Activated naive CD8-positive, alpha-beta T cell (primary cell): ENCODE data around the gene PPP2R3C.
A peak's percentile ranks its signal among the peaks of the same experiment; 100 is the strongest.
"Not testable (repeated sequence)": the region's sequence is repeated elsewhere in the genome, so short reads cannot be mapped to it uniquely, and the experiment has no call there.

Experiments
- H3K27ac Mint-ChIP-seq: one replicate; pipeline ENCODE4 v1.8.0; 2021; ENCODE audit warnings: mixed read lengths
- H3K27me3 Mint-ChIP-seq: one replicate; pipeline ENCODE4 v1.8.0; 2021; ENCODE audit warnings: mixed read lengths
- H3K36me3 Mint-ChIP-seq: one replicate; pipeline ENCODE4 v1.8.0; 2021; ENCODE audit warnings: mixed read lengths
- H3K4me1 Mint-ChIP-seq: one replicate; pipeline ENCODE4 v1.8.0; 2021; ENCODE audit warnings: low read depth, mixed read lengths
- H3K4me3 Mint-ChIP-seq: one replicate; pipeline ENCODE4 v1.8.0; 2021; ENCODE audit warnings: mild to moderate bottlenecking, mixed read lengths
- H3K9me3 Mint-ChIP-seq: one replicate; pipeline ENCODE4 v1.8.0; 2021; ENCODE audit warnings: low read depth, mixed read lengths

The PPP2R3C gene

DNA sequence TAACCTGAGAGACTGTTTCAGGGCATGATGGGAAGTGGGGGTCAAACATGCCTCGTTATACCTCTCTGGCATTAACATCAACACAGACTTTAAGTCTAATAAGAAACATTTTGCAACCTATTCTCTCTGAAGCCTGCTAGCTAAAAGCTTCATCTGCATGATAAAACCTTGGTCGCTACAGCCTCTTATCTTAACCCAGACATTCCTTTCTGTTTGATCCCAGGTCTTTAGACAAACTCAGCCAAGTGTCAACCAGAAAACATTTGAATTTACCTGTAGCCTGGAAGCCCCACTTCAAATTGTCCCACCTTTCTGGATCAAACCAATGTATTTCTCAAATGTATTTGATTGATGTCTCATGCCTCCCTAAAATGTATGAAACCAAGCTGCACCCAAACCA is 9.1 kb downstream of the PPP2R3C start:
- Mint-ChIP-seq H3K9me3 (no peaks in the 10 kb centered on the region), H3K4me3 (no peak overlapping the region), H3K27me3 (no peaks in the 10 kb centered on the region), H3K36me3 (peaks cover 19% of the 10 kb centered on the region), H3K27ac (peak overlapping the region; percentile 30), H3K4me1 (peaks cover 19% of the 10 kb centered on the region)

DNA sequence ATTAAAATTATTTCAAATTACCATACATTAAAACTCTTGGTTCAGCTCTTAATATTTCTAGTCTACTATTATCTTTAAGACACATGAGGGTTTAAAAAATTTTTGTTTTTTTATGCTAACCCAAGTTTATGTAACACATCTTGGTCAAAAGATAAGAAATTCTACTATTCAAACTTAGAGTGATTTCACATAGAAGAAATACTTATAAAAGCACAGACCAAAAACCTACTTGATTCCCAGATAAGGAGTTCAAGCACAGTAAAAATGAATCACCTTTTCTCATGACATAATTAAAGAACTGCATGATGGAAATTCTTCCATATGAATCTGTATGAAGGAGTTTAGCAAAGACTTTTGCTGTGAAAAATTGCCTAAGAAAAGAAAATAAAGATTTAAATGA is 13.9 kb downstream of the PPP2R3C start:
- no peaks in the 10 kb centered on the region for H3K9me3 Mint-ChIP-seq
- H3K27me3 Mint-ChIP-seq, result no peaks in the 10 kb centered on the region
- no peak overlapping the region for H3K4me3 Mint-ChIP-seq
- H3K27ac Mint-ChIP-seq, result no peak overlapping the region
- H3K4me1 Mint-ChIP-seq, result peaks cover 4% of the 10 kb centered on the region
- H3K36me3 Mint-ChIP-seq, result peaks cover 12% of the 10 kb centered on the region

DNA sequence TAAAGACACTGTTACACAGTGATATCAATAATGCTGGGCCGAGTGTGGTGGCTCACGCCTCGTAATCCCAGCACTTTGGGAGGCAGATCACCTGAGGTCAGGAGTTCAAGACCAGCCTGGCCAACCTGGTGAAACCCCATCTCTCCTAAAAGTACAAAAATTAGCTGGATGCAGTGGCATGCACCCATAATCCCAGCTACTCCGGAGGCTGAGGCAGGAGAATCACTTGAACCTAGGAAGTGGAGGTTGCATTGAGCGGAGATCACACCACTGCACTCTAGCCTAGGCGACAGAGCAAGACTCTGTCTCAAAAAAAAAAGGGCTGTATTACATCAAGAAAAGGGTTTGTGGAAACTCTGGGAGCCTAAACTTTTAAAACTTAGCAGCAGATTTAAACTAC is 27.1 kb downstream of the PPP2R3C start:
- H3K9me3 Mint-ChIP-seq, H3K27me3 Mint-ChIP-seq, H3K4me1 Mint-ChIP-seq, H3K27ac Mint-ChIP-seq, H3K36me3 Mint-ChIP-seq, H3K4me3 Mint-ChIP-seq: not testable (repeated sequence)

DNA sequence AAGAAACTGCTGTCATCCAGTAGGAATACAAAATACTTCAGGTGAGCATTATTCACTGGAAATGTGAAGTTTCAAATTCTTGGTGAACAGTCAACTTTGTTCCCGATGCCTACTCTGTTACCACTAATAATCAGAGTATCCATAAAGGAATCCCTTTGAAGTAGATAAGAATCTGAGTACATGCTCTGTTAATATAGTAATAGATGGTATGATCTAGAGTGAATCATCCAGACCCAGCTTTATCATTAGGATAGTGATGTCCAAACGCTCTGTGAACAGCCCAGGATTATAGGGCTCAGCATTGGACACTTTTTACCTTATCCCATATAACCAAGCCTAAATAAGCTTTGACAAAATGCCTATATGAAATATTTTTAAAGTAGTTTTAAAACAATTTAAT is 33.3 kb downstream of the PPP2R3C start:
- Mint-ChIP-seq H3K4me1 (no peaks in the 10 kb centered on the region), H3K27ac (peak overlapping the region; percentile 5), H3K9me3 (no peaks in the 10 kb centered on the region), H3K4me3 (no peak overlapping the region), H3K36me3 (peaks cover 8% of the 10 kb centered on the region), H3K27me3 (no peaks in the 10 kb centered on the region)

DNA sequence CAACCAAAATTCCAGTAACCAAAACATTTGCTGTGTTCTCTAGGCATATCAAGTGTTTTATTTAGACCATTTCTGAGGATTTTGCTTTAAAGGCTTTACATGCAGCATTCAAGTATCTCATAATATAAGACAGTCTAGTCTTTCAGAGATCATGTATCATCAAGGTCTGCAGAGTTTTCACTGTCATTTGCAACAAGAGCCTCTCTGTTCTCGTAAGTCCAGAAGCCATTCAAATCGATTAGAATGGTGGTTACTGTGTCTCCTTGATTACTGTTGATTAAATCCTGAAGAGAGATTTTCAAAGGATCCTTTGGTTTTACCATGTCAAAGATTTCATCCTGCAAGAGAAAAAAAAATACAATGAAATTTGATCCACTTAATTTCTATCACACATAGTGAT is 36.3 kb downstream of the PPP2R3C start:
- Mint-ChIP-seq H3K9me3 (no peaks in the 10 kb centered on the region), H3K27ac (peak overlapping the region; percentile 50), H3K27me3 (no peaks in the 10 kb centered on the region), H3K36me3 (peaks cover 8% of the 10 kb centered on the region), H3K4me3 (no peak overlapping the region), H3K4me1 (no peaks in the 10 kb centered on the region)

DNA sequence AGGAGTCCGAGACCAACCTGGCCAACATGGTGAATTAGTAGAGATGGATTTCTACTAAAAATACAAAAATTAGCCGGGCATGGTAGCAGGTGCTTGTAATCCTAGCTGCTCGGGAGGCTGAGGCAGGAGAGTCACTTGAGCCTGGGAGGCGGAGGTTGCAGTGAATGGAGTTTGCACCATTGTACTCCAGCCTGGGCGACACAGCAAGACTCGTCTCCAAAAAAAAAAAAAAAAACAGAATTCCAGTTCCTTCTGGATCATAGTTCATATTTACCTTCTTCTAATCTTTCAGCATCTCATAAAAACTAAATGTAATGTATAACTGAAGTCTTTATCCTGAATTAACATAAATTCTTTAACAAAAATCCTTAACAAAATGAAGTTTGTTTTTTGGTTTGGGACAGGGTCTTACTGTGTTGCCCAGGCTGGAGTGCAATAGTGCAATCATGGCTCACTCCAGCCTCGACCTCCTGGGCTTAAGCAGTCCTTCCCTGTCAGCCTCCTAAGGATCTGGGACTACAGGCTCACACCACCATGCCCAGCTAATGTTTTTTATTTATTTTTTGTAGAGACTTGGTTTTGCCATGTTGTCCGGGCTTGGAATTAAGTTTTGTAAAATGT is 38.1 kb downstream of the PPP2R3C start:
- Mint-ChIP-seq H3K36me3 (peaks cover 8% of the 10 kb centered on the region), H3K9me3 (no peaks in the 10 kb centered on the region), H3K27ac (peak overlapping the region; percentile 22), H3K4me1 (no peaks in the 10 kb centered on the region), H3K27me3 (no peaks in the 10 kb centered on the region), H3K4me3 (no peak overlapping the region)

DNA sequence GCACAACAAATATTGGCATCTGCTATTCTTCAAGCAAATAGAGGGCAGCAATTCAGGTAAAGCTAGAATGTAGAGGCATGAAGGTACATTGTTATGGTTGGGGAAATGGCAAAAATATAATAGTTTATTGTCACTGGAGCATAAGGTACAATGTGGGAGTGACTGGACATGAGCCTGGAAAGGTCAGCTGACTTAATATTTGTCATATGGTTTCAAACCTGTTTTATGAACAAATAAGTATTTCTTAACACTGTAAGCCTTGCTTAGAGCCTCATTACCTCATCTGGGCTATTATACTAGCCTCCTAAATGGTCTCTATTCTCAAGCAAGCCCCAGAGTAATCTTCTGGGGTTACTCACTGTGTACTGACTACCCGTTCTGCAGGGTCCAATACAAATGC is 42.0 kb downstream of the PPP2R3C start:
- Mint-ChIP-seq H3K36me3 (peaks cover 5% of the 10 kb centered on the region), H3K4me3 (no peak overlapping the region), H3K9me3 (no peaks in the 10 kb centered on the region), H3K27me3 (no peaks in the 10 kb centered on the region), H3K4me1 (no peaks in the 10 kb centered on the region), H3K27ac (no peak overlapping the region)

DNA sequence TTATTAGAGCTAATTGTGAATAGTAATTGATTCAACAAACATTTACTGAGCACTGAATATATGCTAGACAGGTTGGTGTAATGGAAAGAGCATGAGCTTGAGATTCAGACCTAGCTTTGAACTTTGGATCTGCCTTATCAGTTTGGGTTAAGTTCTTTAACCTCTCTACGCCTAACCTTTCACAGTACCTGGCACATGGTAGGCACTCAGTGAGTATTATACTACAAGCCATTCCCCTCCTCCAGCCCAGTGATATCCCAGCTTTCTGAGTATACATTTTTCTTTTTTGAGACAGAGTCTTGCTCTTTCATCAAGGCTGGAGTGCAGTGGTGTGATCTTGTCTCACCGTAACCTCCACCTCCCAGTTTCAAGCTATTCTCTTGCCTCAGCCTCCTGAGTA is 43.7 kb downstream of the PPP2R3C start:
- Mint-ChIP-seq H3K9me3 (no peaks in the 10 kb centered on the region), H3K27ac (no peak overlapping the region), H3K36me3 (peaks cover 8% of the 10 kb centered on the region), H3K27me3 (no peaks in the 10 kb centered on the region), H3K4me3 (no peak overlapping the region), H3K4me1 (no peaks in the 10 kb centered on the region)

DNA sequence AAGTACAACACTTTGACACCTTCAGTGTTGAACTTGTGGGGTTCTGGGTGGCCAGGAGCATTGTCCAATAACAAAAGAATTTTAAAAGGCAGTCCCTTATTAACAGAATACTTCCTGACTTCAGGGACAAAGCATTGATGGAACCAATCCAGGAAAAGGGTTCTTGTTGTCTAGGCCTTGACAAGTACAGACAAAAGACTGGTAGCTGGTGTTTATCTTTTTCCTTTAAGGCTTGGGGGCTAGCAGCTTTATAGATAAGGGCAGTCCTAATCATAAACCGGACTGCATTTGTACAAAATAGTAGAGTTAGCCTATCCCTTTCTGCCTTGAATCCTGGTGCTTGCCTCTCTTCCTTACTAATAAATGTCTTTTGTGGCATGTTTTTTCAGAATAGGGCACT is 48.3 kb downstream of the PPP2R3C start:
- Mint-ChIP-seq H3K27me3 (no peaks in the 10 kb centered on the region), H3K4me3 (no peak overlapping the region), H3K27ac (no peak overlapping the region), H3K4me1 (no peaks in the 10 kb centered on the region), H3K36me3 (peaks cover 17% of the 10 kb centered on the region), H3K9me3 (no peaks in the 10 kb centered on the region)

DNA sequence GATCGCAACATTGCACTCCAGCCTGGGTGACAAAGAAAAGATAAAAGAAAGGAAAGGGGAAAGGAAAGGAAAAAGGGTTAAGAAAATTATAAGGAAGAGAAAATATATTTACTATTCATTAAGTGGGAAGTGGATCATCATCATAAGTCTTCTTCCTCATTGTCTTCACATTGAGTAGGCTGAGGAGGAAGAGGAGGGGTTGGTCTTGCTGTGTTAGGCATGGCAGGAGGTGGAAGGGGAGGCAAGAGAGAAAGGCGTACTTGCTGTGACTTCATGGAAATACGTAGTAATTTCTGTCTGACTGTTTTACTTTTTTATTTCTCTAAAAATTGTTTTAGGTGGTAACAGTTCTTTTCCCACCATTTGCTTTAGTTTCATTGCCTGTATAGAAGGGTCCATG is 49.6 kb downstream of the PPP2R3C start:
- H3K4me3 Mint-ChIP-seq, result no peak overlapping the region
- H3K9me3 Mint-ChIP-seq, result no peaks in the 10 kb centered on the region
- peaks cover 22% of the 10 kb centered on the region for H3K36me3 Mint-ChIP-seq
- no peaks in the 10 kb centered on the region for H3K4me1 Mint-ChIP-seq
- H3K27ac Mint-ChIP-seq, result no peak overlapping the region
- no peaks in the 10 kb centered on the region for H3K27me3 Mint-ChIP-seq

DNA sequence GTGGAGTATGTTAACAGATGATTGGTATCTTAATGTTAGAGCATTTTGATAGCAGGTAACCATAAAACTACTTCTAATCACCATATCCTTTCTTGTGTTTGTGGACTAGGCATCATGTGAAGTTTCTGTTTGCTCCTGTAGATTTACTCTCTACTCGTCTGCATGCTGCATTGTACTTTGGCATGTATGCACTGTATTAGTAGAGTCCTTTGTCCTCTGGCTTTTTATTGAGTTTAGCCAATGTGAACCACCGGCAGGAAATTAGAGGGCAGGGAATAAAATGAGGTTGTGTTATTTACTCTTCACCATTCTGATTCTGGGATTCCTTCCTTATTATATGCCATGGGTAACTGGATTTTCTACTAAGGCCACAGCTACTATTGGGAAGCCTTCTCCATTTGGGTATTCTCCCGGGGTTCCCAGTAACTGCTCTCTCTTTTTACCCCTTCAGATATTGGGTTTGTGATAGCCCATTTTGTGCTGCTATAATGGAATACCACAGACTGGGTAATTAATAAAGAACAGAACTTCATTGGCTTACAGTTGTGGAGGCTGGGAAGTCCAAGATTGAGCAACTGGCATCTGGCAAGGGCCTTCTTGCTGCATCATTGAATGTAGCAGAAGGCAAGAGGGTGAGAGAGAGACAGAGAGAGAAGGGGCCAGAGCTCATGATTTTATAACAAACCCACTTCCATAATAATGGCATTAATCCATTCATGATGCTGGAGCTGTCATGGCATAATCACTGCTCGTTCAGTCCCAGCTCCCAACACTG is 53.4 kb downstream of the PPP2R3C start:
- H3K27me3 Mint-ChIP-seq, result no peaks in the 10 kb centered on the region
- H3K4me1 Mint-ChIP-seq, result no peaks in the 10 kb centered on the region
- H3K27ac Mint-ChIP-seq, result no peak overlapping the region
- no peaks in the 10 kb centered on the region for H3K9me3 Mint-ChIP-seq
- H3K36me3 Mint-ChIP-seq, result peaks cover 17% of the 10 kb centered on the region
- no peak overlapping the region for H3K4me3 Mint-ChIP-seq

DNA sequence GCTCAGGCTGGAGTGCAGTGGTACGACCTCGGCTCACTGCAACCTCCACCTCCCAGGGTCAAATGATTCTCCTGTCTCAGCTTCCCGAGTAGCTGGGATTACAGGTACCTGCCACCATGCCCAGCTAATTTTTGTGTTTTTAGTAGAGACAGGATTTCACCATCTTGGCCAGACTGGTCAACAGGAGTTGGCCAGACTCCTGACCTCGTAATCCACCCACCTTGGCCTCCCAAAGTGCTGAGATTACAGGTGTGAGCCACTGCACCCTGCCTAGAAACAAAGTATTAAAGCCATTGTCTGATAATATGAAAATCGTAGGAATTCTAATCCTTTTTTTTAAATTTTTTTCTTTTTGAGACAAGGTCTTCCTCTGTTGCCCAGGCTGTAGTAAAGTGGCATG is 56.1 kb downstream of the PPP2R3C start:
- peaks cover 11% of the 10 kb centered on the region for H3K36me3 Mint-ChIP-seq
- not testable (repeated sequence) for H3K4me1 Mint-ChIP-seq

DNA sequence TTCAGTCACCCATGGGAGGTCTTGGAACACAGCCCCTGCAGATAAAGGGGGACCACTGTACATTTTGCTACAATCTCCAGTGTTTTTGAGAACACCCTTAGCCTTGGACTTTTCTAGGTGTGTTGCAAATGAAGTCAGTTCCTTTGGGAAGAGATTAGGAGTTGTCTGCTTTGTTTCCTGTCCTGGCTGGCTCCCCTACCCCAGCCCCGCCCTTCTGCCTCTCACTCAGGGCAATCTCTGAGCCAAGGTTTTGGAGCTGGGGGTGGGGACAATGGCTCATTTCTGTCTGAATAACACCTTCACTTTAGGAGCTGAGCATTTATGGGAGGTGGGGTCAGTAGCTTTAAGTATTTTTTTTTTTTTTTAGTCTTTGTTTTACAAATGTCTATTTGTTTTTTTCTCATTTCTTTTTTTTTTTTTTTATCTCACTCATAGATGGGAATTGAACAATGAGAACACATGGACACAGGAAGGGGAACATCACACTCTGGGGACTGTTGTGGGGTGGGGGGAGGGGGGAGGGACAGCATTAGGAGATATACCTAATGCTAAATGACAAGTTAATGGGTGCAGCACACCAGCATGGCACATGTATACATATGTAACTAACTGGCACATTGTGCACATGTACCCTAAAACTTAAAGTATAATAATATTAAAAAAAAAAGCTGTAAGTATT is 60.5 kb downstream of the PPP2R3C start:
- not testable (repeated sequence) for H3K27ac Mint-ChIP-seq, H3K4me3 Mint-ChIP-seq, H3K36me3 Mint-ChIP-seq, H3K27me3 Mint-ChIP-seq, H3K4me1 Mint-ChIP-seq, H3K9me3 Mint-ChIP-seq

More for the DNA sequence above, 56.1 kb downstream of the PPP2R3C start:
- not testable (repeated sequence) for H3K27me3 Mint-ChIP-seq, H3K27ac Mint-ChIP-seq, H3K4me3 Mint-ChIP-seq, H3K9me3 Mint-ChIP-seq

DNA sequence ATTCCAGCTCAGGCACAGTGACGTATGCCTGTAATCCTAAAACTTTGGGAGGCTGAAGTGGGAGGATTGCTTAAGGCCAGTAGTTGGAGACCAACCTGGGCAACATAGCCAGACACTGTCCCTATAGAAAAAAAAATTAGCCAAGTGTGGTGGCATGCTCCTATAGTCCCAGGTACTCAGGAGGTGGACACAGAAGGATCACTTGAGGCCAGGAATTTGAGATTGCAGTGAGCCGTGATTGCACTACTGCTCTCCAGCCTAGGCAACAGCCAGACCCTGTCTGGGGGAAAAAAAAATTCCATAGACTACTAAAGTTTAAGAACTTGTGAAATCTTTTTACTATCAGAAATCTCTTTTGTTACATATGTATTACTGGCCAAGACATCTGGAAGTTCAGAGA is 69.2 kb downstream of the PPP2R3C start:
- no peaks in the 10 kb centered on the region for H3K27me3 Mint-ChIP-seq
- no peak overlapping the region for H3K27ac Mint-ChIP-seq
- H3K4me1 Mint-ChIP-seq, result peaks cover 13% of the 10 kb centered on the region
- no peaks in the 10 kb centered on the region for H3K36me3 Mint-ChIP-seq
- no peaks in the 10 kb centered on the region for H3K9me3 Mint-ChIP-seq
- no peak overlapping the region for H3K4me3 Mint-ChIP-seq

DNA sequence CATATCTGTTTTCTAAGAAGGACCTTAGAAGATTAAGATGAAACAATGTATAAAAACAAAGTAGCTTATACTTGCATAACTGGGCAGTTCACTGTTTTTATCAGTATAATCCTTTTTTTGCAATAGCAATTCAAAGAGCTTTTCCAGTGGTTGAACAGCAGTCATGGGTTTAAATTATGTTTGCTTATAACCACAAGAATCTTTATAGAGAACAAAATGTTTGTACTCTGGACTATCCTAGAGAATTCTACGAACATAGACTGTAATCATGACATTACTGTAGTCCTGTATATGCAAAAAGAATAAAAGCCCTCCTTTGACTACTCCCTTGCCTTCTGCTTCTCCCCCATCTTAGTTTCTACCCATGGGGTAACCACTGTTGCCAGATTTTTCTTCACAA is 70.0 kb downstream of the PPP2R3C start:
- Mint-ChIP-seq H3K36me3 (no peaks in the 10 kb centered on the region), H3K9me3 (no peaks in the 10 kb centered on the region), H3K4me1 (peaks cover 16% of the 10 kb centered on the region), H3K27ac (no peak overlapping the region), H3K27me3 (no peaks in the 10 kb centered on the region), H3K4me3 (no peak overlapping the region)
